ENCODE data around the gene DGKZ.

DGKZ gene

GRCh38 chr11:46326813-46327416 lies 20.3 kb upstream of the DGKZ start:
- DNase-seq (ENCODE audit: low read depth), result no peak

DNA sequence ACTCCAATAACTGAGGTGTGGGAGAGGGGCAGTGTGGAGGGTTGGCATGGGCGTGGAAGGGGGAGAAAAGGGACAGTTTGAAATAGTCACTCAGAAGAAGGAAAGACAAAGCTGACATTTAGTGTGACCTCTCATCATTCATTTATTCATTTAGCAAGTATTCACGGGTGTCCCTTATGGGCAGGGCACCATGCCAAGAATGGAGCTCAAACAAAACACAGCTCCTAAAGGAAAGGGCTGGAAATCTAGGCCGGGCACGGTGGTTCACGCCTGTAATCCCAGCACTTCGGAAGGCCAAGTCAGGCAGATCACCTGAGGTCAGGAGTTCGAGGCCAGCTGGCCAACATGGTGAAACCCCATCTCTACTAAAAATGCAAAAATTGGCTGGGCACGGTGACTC lies 19.4 kb upstream of the DGKZ start:
- DNase-seq (ENCODE audit: low read depth), result no peak

GRCh38 chr11:46330154-46330553 lies 17.1 kb upstream of the DGKZ start:
- DNase-seq (ENCODE audit: low read depth), result no peak

GRCh38 chr11:46330563-46331281 lies 16.5 kb upstream of the DGKZ start:
- no peak for DNase-seq (ENCODE audit: low read depth)

DNA sequence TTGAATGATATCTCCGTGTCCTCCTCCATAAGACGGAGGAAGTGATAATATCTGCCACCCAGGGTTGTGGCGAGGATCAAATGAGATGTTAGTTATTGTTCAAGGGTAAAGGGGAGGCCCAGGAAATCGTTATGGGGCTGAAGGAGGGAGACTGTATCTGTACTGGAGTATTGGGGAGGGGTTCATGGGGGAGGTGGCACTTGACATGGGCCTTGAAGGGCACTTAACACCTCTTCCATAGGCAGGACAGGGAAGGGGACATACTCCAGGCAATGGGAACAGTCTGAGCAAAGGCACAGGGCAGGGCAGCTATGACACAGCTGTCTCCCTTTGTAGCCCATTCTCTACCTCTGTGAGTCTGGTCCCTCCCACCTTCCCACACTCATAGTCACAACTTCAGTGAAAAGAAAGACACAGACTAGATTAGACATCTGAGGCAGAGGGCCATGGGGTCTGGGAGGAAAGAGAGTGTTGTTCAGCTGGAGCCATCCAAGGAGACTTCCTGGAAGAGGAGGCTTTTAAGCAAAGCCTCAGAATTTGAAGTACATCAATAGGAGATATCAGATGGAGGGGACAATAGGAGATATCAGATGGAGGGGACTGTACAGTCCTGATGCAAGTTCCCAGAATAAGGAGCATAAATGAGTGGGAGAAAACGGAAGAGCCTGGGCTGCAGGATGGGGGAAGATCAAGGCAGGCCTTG lies 15.8 kb upstream of the DGKZ start:
- no peak for DNase-seq (ENCODE audit: low read depth)

- no peak for DNase-seq (ENCODE audit: low read depth)
Observed at GRCh38 chr11:46332093-46332567, 15.1 kb upstream of the DGKZ start.

DNA sequence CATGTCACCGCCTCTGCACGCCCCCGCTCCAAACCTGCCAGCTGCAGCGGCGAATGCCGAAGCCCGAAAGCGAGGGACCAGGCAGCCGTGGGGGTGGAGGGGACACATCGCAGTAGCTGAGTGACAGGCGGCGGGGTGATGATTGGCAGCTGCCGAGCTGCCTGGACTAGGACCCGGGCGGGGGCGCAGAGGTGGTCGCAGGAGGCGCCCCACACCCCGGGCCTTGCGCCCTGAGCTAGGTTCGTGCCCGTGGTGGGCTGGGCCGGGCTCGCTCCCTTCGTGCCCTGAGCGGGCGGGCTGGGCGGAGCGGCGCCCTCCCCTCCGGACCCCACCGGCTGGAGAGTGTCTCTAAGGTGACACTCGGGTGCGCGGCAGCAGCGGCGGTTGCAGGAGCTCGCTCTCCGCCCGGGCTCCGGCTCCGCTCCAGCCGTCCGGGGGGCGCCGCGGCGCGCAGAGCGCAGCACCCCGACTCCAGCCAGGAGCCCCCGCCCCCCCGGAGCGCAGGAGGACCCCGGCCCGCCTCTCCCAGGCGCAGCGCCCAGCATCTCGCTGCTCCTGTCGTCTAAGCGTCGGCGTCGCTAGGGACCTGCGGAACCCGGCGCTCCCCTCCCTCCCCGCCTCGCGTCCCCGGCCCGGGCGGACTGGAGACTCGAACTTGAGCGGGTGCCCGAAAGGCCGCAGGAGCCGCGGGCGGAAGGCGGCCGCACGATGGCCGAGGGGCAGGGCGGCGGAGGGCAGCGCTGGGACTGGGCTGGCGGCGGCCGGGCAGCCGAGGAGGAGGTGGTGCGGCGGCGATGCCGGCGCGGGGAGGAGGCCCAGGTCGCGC lies 14.5 kb upstream of the DGKZ start:
- DNase-seq (ENCODE audit: low read depth), result no peak

DNA sequence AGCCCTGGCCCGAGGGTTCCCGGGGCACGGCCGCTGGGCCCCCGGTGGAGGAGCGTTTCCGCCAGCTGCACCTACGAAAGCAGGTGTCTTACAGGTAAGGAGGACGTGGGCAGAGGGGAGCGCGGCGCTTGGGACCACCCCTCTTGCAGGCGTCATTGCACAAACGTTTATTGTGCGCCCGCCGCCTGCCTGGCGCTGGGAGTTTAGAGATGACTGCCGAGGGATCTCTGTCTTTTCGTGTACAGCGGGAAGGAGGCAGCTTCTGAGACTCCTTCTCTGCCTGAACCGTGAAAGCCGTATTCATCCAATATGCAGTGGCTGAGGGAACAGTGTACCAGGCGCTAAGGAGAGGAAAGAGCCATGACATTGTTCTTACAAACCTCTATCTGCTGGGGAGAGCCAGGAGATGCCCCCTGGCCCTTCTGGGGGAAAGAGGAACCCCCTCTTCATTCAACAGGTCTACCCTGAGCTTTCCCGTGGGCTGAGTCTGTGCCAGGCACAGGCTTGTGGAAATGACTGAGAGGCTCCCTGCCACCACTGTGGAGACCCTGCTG lies 13.8 kb upstream of the DGKZ start:
- no peak for DNase-seq (ENCODE audit: low read depth)

- no peak for DNase-seq (ENCODE audit: low read depth)
Observed at GRCh38 chr11:46334211-46334610, 13.1 kb upstream of the DGKZ start.

DNA sequence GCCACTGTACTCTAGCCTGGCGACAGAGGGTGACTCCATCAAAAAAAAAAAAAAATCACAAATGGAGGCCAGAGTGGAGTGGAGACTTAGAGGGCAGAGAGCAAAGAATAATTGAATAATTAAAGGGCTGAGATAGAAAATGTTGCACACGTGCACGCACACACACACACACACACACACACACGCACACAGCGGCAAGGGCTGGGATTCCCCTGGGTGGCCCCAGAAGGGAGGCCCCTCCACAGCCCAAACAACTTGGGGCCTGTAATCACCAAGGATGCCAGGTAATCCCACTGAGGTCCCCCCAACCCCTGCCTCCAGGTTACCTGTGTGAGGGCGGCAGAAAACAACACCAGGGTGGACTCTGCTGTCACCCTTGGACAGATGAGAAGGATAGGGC lies 12.0 kb upstream of the DGKZ start:
- DNase-seq (ENCODE audit: low read depth), result no peak

DNA sequence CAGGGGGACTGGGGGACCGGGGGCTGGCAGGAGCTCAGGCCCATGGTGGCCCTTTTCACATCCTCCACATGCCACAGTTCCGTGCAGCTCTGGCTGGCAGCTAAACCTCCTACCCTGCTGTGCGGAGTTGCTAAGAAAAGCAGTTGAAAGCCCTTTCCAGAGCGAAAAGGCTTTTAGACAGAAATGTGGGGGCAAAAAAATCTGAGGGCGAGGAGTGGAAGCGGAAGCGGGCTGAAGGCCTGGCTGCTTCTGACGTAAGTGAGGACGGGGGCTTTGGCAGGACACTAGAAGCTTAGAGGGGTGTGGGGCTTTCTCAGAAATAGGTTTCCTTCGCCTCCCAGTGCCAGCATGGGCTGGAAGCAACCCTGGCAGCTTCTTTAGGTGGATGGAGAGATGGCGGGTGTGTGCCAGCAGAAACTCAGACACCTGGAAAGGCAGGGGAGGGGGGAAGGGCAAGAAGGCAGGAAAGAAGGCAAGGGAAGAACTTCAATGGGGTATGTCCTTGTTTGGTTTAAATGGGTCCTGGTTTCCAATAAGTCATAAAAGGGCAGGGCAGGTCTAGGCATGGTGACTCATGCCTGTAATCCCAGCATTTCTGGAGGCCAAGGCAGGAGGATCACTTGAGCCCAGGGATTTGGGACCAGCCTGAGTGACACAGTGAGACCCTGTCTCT lies 11.2 kb upstream of the DGKZ start:
- DNase-seq (ENCODE audit: low read depth), result no peak

DNA sequence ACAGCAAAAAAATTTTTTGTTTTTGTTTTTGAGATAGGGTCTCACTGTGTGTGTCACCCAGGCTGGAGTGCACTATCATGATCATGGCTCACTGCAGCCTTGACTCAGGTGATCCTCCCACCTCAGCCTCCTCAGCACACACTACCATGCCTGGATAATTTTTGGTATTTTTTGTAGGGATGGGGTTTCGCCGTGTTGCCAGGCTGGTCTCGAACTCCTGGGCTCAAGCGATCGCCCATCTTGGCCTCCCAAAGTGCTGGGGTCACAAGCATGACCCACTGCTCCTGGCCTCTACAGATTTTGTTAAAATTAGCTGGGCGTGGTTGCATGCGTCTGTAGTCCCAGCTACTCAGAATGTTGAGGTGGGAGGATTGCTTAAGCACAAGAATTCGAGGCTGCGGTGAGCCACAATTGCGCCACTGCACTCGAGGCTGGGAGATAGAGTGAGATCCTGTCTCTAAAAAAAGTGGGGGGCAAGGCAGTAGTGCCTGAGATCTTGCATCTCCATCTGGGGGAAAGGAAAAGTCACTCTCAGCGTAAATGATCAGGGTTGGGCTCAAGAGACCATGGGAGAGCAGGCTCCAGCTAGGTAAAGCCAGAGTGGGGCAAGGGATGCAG lies 10.6 kb upstream of the DGKZ start:
- DNase-seq (ENCODE audit: low read depth), result no peak

DNA sequence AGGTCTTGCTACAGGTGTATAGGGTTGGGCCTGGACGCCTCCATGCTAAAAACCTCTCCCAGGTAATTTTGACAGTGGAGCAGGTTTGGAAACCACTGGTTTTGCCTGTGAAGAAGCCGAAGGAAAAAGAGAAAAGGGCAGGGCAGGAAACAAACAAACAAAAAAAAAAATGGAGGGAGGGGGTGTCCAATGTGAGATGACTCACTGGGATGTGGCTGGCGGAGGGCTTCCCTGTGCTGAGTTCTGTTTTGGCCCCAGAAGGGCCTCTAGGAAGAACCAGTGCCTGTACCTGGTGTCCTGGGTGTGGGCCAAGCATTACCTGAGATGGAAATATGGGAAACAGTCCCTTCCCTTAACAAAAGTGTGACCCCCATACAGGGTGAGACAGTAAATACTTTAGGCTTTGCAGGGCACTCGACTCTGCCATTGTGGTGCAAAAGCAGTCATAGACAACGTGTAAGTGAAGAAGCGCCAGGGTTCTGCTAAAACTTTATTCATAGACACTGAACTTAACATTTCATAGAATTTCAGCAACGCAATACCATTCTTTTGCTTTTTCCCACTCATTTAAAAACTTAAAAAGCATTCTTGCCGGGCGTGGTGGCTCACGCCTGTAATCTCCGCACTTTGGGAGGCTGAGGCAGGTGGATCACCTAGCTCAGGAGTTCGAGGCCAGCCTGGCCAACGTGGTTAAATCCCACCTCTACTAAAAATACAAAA lies 9.5 kb upstream of the DGKZ start:
- DNase-seq (ENCODE audit: low read depth), result no peak

DNA sequence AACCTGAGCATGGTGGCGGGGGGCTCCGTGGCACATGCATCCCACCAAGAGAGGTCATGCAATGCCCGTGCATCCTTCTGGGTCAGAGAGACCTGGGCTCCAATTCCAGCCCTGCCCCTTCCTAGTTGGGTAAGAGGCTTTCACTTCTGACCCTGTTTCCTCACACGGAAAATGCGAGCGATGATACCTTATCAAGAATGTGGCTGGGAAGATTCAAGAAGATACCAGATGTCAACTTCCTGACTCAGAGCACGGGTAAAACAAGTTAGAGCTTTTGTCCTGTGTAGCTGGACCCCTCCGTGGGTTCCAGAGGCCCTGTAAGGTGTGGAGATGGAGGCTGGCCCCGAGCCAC lies 8.7 kb upstream of the DGKZ start:
- DNase-seq (ENCODE audit: low read depth), result no peak

GRCh38 chr11:46338988-46339666 lies 8.1 kb upstream of the DGKZ start:
- DNase-seq (ENCODE audit: low read depth), result no peak

DNA sequence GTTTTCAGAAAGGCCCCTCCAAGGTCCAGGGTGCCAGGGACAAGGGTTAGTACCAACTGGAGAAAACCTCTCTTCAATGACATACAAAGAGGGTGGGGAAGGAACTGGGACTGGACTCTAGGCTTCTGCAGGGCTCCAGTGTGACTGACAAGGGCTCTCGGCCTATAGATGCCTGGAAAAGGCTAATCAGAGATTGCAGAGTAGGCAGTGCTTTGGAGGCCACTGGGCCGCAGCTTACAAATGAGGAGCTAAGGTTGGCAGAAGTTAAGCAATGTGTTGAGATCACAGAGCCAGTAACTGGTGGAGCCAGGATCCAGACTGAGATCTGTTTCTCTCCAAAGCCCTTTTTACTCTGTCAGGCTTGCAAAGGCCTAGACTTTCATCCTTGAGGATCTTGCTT lies 7.4 kb upstream of the DGKZ start:
- DNase-seq (ENCODE audit: low read depth), result no peak

- no peak for DNase-seq (ENCODE audit: low read depth)
Observed at GRCh38 chr11:46341454-46341853, 5.8 kb upstream of the DGKZ start.

GRCh38 chr11:46342239-46342638 lies 5.0 kb upstream of the DGKZ start:
- DNase-seq (ENCODE audit: low read depth), result no peak

DNA sequence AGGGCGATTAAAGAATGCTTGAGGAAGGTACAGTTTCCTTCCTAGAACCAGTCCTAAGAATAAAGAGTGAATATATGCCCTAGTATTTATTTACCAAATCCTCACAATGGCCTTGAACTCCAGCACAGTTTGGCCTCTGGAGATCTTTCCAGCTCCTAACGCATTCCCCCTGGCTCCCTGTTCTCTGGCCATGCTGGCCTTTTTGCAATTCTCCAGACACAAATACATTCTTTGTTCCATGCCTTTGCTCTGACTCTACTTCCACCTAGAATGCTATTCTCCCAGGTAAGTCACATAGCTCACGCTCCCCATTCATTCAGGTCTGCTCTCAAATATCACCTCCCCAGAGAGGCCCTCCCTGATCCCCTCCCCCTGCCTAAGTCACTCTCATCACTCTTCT lies 3.7 kb upstream of the DGKZ start:
- DNase-seq (ENCODE audit: low read depth), result no peak

DNA sequence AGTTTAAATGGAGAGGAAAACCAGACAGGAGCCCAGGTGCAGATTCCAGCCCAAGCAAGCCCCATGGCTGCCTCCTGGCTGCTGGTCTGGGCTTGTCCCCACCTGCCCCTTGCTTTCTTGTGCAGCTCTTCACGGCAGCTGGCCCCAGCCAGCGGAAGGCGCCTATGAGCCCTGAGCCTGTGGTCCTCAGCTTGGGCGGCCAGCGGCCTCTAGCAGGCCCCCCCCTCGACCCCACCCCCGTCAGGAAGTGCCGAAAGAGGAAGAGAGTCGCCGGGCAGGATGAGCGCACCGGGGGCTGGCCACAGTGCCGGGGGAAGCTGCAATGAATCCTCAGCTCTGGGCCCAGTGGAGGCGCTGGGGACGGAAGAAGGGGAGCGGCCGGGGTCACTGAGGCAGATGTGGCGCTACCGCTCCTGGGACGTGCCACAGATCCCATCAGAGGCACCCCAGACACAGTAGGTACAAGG lies 2.1 kb upstream of the DGKZ start:
- no peak for DNase-seq (ENCODE audit: low read depth)
